GM13976 (cell line): ENCODE results near the gene ROBO1.

Experiments
- DNase-seq: peaks from one replicate; pipeline ENCODE4 v3.0.0; 2012; ENCODE audit warnings: low spot score
- in situ Hi-C: fragments of 300-500 bp; cut with MboI; formaldehyde crosslinking; loops from one replicate; pipeline ENCODE4 v1.12.0; 2022; ENCODE audit warnings: low sequenced_read_pairs, mixed read lengths, inconsistent platforms; ENCODE audit not compliant: unreplicated experiment
- TF ChIP-seq, protein P1 (sequence below): IDR thresholded peaks from 2 replicates; pipeline ENCODE4 v1.5.1; 2012; ENCODE audit warnings: borderline replicate concordance, mild to moderate bottlenecking; ENCODE audit not compliant: insufficient read depth; ENCODE audit errors: extremely low read depth, missing control alignments, control extremely low read depth

Gene ROBO1

DNA sequence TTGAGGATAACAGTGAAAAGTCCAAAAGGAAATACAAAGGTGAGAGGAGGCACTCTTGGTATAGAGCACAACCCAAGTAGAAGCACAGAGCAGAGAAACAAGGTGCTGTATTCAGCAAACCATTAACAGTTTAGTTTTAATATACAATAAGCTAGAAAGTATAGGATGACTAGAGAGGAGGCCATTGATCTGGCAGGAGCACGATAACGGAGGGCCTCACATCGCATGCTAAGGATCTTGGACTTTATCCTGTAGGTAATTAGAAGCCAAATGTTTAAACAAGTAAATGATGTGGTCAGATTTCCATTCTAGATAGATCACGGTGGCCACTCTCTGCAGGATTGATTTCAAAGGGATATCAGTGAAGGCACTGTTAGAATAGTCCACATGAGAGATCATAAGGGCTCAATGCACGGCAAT lies 935.0 kb downstream of the ROBO1 start:
- in situ Hi-C loops = no loop called here
- TF ChIP-seq, protein P1, sequence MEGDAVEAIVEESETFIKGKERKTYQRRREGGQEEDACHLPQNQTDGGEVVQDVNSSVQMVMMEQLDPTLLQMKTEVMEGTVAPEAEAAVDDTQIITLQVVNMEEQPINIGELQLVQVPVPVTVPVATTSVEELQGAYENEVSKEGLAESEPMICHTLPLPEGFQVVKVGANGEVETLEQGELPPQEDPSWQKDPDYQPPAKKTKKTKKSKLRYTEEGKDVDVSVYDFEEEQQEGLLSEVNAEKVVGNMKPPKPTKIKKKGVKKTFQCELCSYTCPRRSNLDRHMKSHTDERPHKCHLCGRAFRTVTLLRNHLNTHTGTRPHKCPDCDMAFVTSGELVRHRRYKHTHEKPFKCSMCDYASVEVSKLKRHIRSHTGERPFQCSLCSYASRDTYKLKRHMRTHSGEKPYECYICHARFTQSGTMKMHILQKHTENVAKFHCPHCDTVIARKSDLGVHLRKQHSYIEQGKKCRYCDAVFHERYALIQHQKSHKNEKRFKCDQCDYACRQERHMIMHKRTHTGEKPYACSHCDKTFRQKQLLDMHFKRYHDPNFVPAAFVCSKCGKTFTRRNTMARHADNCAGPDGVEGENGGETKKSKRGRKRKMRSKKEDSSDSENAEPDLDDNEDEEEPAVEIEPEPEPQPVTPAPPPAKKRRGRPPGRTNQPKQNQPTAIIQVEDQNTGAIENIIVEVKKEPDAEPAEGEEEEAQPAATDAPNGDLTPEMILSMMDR = no peak
- DNase-seq = no peak

DNA sequence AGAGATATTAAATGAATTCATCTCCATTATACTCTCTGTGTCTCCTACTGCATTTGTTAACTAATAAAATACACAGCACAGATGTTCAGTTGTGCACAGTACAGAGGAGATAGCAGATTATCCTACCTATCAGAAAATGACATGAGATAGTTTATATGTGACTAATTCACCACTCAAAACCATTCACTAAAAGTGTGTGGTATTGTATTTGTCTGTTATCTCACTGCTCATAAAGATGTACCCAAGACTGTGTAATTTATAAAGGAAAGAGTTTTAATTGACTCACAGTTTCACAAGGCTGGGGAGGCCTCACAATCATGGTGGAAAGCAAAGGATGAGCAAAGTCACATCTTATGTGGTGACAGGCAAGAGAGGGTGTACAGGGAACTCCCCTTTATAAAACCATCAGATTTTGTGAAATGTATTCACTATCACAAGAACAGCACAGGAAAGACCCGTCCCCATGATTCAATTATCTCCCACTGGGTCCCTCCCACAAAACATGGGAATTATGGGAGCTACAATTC lies 936.3 kb downstream of the ROBO1 start:
- DNase-seq = no peak
- in situ Hi-C loops = no loop called here
- TF ChIP-seq, protein P1 = no peak

DNA sequence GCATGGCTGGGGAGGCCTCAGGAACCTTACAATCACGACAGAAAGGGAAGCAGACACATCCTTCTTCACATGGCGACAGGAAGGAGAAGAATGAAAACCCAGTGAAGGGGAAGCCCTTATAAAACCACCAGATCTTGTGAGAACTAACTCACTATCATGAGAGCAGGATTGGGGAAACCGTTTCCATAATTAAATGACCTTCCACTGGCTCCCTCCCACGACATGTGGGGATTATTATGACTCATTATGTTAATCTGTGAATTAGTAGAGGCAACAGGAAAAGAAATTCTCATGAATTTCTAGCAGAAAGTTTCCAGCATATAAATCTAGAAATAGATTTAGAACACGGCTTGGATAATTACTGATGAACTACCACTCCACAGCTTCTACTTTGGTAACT lies 937.3 kb downstream of the ROBO1 start:
- in situ Hi-C loops = no loop called here
- DNase-seq = no peak
- TF ChIP-seq, protein P1 = no peak

DNA sequence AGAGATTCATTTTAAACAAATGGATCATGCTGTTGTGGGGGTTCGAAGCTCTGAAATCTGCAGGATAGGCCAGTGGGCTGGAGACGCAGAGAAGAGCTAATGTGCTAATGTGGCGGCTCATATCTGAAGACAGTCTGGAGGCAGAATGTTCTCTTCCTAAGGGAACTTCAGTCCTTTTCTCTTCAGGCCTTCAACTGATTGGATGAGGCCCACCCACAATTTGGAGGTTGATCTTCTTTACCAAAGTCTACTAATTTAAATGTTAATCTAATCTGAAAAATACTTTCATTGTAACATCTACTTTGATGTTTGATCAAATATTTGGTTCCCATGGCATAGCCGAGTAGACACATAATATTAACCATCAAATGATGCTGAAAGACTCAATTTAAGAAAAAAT lies 940.2 kb downstream of the ROBO1 start:
- in situ Hi-C loops = no loop called here
- TF ChIP-seq, protein P1 = no peak
- DNase-seq = no peak

DNA sequence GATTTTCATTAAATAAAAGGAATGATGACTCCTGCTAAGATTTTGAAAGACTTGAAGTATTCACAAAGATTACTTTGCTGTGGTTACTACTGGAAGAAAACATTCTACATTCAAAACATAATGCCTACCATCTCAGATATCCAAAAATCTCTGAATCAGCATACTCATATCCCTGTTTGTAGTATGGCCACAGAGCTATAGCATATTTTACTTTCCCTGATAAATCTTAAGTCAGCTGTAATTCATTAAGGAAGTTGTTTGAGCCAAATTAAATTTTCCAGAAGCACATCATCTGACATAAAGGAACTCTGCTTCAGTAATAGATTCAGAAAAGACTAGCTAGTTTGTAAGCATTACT lies 942.0 kb downstream of the ROBO1 start:
- in situ Hi-C loops = no loop called here
- DNase-seq = no peak
- TF ChIP-seq, protein P1 = no peak

DNA sequence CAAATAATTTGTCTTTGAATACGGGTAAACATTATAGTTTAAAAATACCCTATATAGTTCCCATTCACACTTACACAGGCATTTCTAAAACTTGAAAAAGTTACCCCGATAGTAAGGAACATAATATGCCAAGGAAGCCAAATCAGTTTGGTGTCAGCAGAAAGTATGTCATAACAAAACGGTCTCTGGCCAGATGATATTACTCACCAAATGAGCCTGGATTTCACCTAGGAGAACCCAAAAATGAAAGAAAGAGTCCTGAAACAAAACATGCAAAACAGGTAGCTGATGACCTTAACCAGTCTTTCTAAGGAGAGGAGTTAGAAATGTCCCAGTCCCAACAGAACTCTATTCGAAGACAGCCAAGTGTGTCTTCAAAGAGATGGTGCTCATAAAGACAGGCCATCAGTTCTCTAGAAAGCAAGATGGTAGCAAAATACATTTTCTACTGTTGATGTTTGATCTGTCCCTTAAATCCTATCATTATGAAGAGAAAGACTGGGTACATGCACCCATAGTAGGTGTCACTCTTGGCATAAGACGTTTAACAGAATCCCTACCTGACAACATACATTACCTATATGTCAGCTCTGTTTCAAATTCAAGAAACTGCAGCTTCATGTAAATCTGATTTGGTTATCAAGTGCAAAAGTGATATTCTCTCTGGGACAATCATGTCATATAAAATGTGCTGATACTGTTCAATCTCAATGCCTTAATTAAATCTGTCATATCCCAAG lies 942.5 kb downstream of the ROBO1 start:
- DNase-seq = peak; percentile 4
- TF ChIP-seq, protein P1 = no peak
- in situ Hi-C loops = no loop called here
